ENCODE results near the gene BBS12. TPM values are rescaled to one million over a fixed set of nuclear protein-coding genes. Genes with fewer than 3 reads are reported as not detected.

The BBS12 gene
- total and polyA plus RNA-seq, 9 of the 15 experiments (the other 6 are each of a cell fraction or from before 2014, with no cell fraction given): 2.7 to 6.5 (median 3.3) TPM

GRCh38 chr4:122766950-122767349, 34.4 kb downstream of the BBS12 start (continued):
- no peak for TF ChIP-seq POLR2H (tag; IDR thresholded peaks at IDR 0.05; ENCODE audit: low read depth)
- TF ChIP-seq NFATC3 (IDR thresholded peaks at IDR 0.05): no peak
- no peak for TF ChIP-seq HSF4 (CRISPR knock-in tag; IDR thresholded peaks at IDR 0.05; ENCODE audit: borderline replicate concordance)
- TF ChIP-seq, protein P1, sequence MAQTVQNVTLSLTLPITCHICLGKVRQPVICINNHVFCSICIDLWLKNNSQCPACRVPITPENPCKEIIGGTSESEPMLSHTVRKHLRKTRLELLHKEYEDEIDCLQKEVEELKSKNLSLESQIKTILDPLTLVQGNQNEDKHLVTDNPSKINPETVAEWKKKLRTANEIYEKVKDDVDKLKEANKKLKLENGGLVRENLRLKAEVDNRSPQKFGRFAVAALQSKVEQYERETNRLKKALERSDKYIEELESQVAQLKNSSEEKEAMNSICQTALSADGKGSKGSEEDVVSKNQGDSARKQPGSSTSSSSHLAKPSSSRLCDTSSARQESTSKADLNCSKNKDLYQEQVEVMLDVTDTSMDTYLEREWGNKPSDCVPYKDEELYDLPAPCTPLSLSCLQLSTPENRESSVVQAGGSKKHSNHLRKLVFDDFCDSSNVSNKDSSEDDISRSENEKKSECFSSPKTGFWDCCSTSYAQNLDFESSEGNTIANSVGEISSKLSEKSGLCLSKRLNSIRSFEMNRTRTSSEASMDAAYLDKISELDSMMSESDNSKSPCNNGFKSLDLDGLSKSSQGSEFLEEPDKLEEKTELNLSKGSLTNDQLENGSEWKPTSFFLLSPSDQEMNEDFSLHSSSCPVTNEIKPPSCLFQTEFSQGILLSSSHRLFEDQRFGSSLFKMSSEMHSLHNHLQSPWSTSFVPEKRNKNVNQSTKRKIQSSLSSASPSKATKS (CRISPR knock-in tag; IDR thresholded peaks at IDR 0.05): no peak
- TF ChIP-seq ZNF175 (CRISPR knock-in tag; IDR thresholded peaks at IDR 0.05; ENCODE audit: low read depth): 0 out of 2 replicates have a peak, but pooled peaks have one; percentile 41
- TF ChIP-seq ILK (tag; IDR thresholded peaks at IDR 0.05; ENCODE audit: borderline replicate concordance, low read depth): no peak
- TF ChIP-seq PHF20 (IDR thresholded peaks at IDR 0.05; ENCODE audit: partially characterized antibody): no peak
- no peak for TF ChIP-seq NR2C2 (CRISPR knock-in tag; IDR thresholded peaks at IDR 0.05)
- no peak for TF ChIP-seq NR2C2 (tag; IDR thresholded peaks at IDR 0.05)
- TF ChIP-seq ZKSCAN1 (IDR thresholded peaks at IDR 0.05; ENCODE audit: low read depth, low read length): no peak
- TF ChIP-seq RBM25 (IDR thresholded peaks at IDR 0.05; ENCODE audit: low read depth, low read length, severe bottlenecking): no peak
- TF ChIP-seq CBX3 (IDR thresholded peaks at IDR 0.05; ENCODE audit: borderline replicate concordance in 1 of 2, low read length in 2 of 2): 0 out of 3 replicates have a peak, but pooled peaks of 1 of the 2 experiments have one; percentile 64
- TF ChIP-seq ZNF445 (CRISPR knock-in tag; IDR thresholded peaks at IDR 0.05; ENCODE audit: low read depth): no peak
- TF ChIP-seq ZNF778 (CRISPR knock-in tag; IDR thresholded peaks at IDR 0.05): no peak
- no peak for TF ChIP-seq PHF21A (IDR thresholded peaks at IDR 0.05; ENCODE audit: borderline replicate concordance, low read depth)
- TF ChIP-seq SMAD4 (CRISPR knock-in tag; conservative IDR thresholded peaks at IDR 0.05): no peak
- TF ChIP-seq NR2C1 (IDR thresholded peaks at IDR 0.05): no peak
- no peak for TF ChIP-seq NR2C1 (tag; IDR thresholded peaks at IDR 0.05)
- TF ChIP-seq CXXC5 (CRISPR knock-in tag; IDR thresholded peaks at IDR 0.05): 0 out of 2 replicates have a peak, but pooled peaks have one; percentile 18
- no peak for TF ChIP-seq ZNF431 (CRISPR knock-in tag; IDR thresholded peaks at IDR 0.05)
- no peak for TF ChIP-seq NR4A1 (CRISPR knock-in tag; IDR thresholded peaks at IDR 0.05)
- TF ChIP-seq NR4A1 (tag; IDR thresholded peaks at IDR 0.05): no peak
- TF ChIP-seq HMG20B (CRISPR knock-in tag; IDR thresholded peaks at IDR 0.05): no peak
- TF ChIP-seq ZNF561 (CRISPR knock-in tag; conservative IDR thresholded peaks at IDR 0.05): no peak
- TF ChIP-seq ZNF699 (CRISPR knock-in tag; IDR thresholded peaks at IDR 0.05; ENCODE audit: insufficient replicate concordance): no peak
- TF ChIP-seq GABPB1 (CRISPR knock-in tag; IDR thresholded peaks at IDR 0.05): no peak
- TF ChIP-seq NRF1 (conservative IDR thresholded peaks at IDR 0.05 in 1 of 2, IDR thresholded peaks at IDR 0.05 in 1 of 2): peak in 1 of 2 experiments; percentile 3; a peak in 1 of 4 replicates
- peak; percentile 74 for TF ChIP-seq ZEB2 (IDR thresholded peaks at IDR 0.05)
- no peak for TF ChIP-seq ZNF134 (CRISPR knock-in tag; conservative IDR thresholded peaks at IDR 0.05)
- TF ChIP-seq MEF2D (tag; conservative IDR thresholded peaks at IDR 0.05; ENCODE audit: low read depth): no peak
- TF ChIP-seq EGR1 (conservative IDR thresholded peaks at IDR 0.05): no peak
- no peak for TF ChIP-seq MBD2 (IDR thresholded peaks at IDR 0.05; ENCODE audit: borderline replicate concordance, low read depth)
- TF ChIP-seq SMAD3 (CRISPR knock-in tag; conservative IDR thresholded peaks at IDR 0.05): no peak
- no peak for TF ChIP-seq SIN3B (IDR thresholded peaks at IDR 0.05; ENCODE audit: low read depth)

Data from K562 (cell line).